ENCODE measurements around the gene FAM114A1.
"Not testable (repeated sequence)": the region's sequence is repeated elsewhere in the genome, so short reads cannot be mapped to it uniquely, and the experiment has no call there.

The FAM114A1 gene

DNA sequence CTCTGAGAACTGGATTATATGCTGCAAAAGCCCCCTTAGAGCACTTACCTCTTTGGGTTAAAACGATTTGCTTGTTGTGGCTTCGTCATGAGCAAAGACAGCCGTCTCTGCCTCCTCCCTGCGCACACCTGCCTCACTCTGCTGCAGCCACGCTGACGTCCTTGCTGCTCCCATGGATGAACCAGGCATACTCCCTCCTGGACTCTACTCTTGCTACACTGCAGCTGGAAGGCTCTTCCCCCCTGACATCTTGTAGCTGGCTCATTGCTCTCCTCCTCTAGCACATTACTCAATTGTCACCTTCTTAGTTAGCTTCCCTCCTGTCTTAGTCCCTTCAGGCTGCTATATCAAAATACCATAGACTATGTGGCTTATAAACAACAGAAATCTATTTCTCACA is 59.3 kb downstream of the FAM114A1 start:
- no peak for FAIRE-seq
- DNase-seq (ENCODE audit: extremely low spot score, insufficient read length, low read depth) = no peak

DNA sequence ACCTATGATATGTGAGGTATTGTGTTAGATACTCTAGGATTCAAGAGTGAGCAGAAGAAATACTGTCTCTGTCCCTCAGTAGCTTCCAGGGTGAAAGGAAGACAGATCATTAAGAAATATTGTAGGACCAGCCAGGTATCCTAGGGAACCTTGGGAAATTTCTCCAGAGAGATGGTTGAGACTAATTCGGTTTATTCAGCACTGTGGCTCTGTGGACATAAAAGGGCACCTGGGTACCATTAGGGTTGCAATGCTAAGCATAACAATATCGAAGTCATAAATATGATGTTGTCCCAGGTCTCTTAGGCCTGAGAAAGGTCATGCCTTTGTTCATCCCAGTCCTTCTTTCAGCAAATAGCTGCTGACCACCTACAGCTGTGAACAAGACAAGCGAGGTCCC is 61.0 kb downstream of the FAM114A1 start:
- FAIRE-seq (no peak), DNase-seq (ENCODE audit: extremely low spot score, insufficient read length, low read depth) (no peak)

DNA sequence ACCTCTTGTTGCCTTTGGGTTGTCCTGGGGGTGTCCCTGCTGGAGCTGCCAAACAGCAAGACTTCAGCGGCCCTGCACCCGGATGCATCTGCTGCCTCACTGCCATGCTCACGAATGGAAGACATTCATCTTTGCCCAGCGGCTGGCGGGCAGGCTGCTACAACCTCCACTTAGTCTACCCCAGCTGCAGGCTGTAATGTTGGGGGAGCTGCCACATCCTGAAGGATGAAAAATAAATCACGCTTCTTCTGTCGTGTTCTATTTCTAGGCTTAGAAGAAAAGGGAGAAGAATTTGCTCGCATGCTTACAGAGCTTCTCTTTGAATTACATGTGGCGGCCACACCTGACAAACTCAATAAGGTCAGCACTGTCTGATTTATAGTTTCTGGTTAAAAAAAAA is 61.4 kb downstream of the FAM114A1 start:
- DNase-seq (ENCODE audit: extremely low spot score, insufficient read length, low read depth) (no peak), FAIRE-seq (no peak)

DNA sequence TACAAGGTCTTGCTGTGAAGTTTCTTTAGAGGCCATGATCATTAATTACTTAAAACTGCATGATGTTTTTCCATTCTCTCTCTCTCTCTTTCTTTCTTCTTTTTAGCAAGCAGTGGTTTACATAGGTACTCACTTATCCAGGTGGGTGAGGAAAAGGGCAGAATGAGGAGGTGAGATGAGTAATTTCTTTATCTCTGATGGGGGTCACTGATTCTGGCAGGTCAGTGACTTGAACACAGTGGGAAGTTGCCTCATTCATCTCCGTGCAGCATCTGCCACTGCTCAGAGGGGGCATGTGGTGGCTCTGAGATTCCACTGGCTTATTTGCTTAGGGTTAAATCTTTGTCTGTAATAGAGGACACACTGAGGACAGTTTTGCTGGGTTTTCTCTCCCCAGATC is 62.6 kb downstream of the FAM114A1 start:
- DNase-seq (ENCODE audit: extremely low spot score, insufficient read length, low read depth) = no peak
- peak; percentile 33 for FAIRE-seq

DNA sequence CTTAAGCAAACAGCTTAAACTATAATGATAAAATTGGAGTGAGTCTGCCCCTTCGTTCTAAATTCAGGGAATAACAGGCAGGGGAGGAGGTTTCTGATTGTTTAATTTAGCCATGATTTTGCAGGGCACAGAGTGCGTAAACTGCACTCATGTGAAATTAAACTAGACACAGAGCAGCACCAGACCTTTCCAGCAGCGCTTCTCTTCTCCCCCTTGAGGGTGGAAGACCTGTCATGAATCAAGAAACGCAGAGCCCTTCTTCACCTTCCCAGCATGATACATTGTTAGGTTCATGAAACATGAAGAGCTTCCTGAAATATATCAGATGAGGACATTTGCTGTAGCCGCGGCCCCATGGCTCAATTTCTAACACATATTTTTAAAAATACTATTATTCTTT is 63.1 kb downstream of the FAM114A1 start:
- DNase-seq (ENCODE audit: extremely low spot score, insufficient read length, low read depth) (no peak), FAIRE-seq (no peak)

DNA sequence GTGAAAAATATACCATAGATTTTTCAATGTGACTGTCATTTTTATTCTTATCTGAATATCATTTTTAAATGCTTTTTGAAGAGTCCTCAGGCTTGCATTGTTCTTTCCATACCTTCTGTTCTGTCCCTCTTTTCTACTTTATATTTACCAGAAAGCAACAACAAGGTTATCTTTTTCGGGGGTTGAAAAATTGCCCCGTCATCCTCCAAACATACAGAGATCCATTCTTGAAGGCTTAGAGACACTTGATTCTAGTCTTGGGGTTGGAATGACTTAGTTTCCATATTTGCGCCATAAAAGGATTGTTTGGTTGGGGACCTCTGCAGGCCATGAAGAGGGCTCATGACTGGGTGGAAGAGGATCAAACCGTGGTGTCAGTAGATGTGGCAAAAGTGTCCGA is 63.5 kb downstream of the FAM114A1 start:
- DNase-seq (ENCODE audit: extremely low spot score, insufficient read length, low read depth) = no peak
- FAIRE-seq = no peak

DNA sequence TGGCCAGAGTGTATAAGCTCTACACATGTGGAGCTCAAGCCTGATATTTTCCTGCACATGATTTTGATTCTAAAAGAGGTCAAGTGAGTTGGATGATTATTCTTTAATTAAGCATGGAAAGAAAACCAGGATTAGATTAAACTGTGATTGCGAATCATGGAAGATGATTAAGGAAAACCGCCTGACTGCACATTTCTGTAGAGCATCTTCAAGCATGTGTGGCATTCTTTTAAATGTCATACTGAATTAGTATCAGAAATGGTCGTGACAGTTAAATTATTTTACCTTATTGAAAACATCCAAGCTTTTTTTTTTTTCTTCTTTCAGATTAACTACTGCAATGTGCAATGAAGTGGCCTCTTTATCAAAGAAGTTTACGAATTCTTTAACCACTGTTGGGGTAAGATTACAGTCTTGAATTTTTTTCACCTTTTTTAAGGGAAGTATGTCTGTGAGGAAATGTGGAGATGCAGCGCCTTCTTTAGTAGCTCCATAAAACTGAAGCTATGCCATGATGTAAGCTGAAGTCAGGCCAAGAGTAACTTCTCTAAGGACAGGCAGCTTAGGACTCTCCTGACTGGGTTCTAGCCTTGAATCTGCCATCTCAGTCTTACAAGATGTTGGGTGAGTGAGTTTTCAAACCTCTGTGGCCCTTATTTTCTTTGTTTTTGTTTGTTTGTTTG is 67.9 kb downstream of the FAM114A1 start:
- DNase-seq (ENCODE audit: extremely low spot score, insufficient read length, low read depth) = no peak
- no peak for FAIRE-seq

DNA sequence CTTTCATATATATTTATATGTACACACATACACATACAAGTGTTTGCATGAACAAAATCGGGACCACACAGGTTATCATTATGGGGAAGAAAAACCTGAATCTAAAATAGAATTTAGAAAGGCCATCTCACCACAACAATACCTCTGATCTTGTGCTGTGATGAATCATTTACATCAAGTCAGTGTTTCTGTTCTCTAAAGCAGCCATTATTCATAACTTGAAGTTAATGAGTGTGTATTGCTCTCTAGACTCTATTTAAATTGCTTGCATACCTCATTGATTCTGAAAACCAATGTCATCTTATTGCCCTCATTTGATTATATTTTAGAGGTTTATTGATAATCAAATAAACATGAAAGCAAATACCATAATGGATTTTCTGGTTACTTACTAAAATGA is 71.6 kb downstream of the FAM114A1 start:
- DNase-seq (ENCODE audit: extremely low spot score, insufficient read length, low read depth) (peak; percentile 38), FAIRE-seq (peak; percentile 87)

DNA sequence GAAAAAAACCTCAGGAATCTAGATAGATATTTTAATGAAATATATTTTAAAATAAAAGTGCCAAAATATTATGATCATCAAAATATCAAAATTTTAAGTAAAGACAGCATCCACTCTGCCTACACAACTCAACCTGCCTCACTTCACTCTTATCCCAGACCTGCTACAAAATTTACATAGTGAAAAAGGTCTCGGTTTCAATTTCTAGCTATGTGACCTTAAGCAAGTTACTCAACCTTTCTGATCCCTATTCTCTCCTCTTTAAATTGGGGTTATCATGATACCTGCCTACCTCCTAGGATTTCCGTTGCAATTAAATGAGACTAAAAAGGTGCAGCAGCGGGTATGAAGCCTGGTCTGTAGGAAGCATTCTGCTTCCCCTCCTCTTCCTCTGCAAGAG is 72.9 kb downstream of the FAM114A1 start:
- FAIRE-seq (peak; percentile 56), DNase-seq (ENCODE audit: extremely low spot score, insufficient read length, low read depth) (no peak)

DNA sequence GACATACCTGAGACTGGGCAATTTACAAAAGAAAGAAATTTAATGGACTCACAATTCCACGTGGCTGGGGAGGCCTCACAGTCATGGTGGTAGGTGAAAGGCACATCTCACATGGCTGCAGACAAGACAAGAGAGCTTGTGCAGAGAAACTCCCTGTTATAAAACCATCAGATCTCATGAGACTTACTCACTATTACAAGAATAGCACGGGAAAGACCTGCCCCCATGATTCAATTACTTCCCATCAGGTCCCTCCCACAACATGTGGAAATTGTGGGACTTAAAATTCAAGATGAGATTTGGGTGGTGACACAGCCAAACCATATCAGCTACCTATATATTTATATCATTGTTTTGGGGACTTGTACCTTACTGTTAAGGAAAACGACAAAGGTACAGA is 74.3 kb downstream of the FAM114A1 start:
- DNase-seq (ENCODE audit: extremely low spot score, insufficient read length, low read depth); FAIRE-seq: not testable (repeated sequence)

DNA sequence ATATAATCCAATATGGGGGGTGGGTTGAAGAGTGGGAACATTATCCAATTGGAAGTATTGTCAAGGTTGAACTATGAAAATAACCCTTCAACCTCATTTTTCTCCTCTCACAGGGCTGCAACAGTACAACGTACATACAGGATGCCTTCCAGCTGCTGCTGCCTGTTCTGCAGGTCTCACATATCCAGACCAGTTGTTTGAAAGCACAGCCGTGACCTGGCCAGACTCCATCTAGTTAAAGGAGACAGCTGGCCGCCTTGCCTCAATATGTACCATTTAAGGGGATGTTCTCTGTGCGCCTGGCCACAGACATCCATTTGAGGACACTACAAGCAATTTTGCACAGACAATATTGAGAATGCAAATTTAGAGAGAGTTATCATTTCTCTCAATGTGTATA is 75.7 kb downstream of the FAM114A1 start:
- DNase-seq (ENCODE audit: extremely low spot score, insufficient read length, low read depth) = no peak
- FAIRE-seq = no peak

DNA sequence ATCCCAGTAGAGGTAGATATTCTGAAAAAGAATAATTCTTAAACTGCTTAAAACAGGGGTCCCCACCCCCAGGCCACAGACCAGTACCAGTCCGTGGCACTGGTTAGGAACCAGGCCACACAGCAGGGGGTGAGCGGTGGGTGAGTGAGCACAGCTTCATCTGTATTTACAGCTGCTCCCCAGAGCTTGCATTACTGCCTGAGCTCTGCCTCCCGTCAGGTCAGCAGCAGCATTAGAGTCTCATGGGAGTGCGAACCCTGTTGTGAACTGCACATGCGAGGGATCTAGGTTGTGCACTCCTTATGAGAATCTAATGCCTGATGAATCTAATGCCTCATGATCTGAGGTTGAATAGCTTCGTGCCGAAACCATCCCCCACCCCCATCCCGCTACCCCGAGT is 76.8 kb downstream of the FAM114A1 start:
- no peak for FAIRE-seq
- no peak for DNase-seq (ENCODE audit: extremely low spot score, insufficient read length, low read depth)

DNA sequence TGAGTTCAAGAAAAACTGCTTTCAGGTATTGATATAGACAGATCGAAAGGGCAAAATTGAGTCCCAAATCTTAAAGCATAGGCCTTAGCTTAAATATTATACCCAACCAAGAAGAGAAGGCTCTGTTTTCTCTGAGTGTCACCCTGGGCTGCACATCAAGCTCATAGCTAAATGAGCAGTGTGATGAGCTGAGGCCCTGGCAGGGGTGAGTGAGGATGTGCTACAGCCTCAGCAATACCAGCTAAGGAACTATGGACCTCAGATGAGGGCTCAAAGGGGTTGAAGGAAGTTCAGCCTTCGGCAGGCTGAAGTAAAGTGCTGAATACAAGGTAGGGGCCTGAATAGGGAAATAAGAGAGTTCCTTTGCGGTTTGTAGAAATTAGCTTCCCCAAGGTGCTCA is 79.3 kb downstream of the FAM114A1 start:
- DNase-seq (ENCODE audit: extremely low spot score, insufficient read length, low read depth) (no peak), FAIRE-seq (no peak)

DNA sequence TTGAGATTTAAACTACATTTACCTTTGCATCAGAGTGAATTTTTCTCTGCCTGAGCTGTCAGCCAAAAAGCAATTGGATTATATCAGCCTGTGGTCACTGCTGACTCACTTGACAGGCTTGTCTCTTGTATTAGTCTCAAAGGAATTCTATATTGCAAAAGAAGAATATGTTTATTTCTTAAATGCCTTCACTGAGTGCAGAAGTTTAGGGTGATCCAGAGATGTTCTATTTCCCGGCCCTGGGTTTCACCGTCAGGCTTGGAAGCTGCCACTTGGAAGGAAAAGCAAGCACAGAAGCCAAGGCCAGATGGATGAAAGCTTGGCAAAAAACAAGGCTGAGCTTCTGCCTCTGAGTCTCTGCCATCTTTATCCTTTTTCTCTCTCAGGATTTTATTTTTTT is 80.9 kb downstream of the FAM114A1 start:
- FAIRE-seq (no peak), DNase-seq (ENCODE audit: extremely low spot score, insufficient read length, low read depth) (no peak)

DNA sequence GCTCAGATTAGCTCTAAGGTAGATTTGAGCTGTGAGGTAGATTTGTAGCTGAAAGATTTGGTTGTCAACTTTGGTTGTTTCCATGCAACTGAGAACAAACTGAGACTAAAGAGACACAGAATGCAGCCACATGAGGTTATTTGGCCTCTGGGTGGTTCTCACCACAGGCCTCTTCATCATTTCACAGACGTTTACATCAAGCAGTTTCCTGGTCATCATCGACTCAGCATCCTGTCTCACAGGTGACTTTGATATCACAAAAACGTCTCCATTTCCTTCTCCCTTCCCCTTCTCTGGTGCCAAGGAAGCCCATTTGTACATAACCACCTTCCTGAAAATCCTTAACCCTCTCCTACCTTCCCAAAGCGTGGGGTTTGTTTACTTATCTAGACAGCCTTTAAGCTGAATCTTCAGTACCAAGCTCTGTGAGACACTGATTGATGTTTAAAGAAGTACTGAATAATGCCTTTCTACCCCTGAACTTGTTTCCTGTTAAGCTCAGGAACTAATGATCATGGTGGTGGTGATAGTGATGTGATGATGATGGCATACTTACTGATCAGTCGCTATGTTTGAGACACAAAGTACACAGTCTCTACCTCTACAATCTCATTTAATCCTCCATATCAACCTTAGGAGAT is 81.9 kb downstream of the FAM114A1 start:
- no peak for FAIRE-seq
- DNase-seq (ENCODE audit: extremely low spot score, insufficient read length, low read depth) = no peak

DNA sequence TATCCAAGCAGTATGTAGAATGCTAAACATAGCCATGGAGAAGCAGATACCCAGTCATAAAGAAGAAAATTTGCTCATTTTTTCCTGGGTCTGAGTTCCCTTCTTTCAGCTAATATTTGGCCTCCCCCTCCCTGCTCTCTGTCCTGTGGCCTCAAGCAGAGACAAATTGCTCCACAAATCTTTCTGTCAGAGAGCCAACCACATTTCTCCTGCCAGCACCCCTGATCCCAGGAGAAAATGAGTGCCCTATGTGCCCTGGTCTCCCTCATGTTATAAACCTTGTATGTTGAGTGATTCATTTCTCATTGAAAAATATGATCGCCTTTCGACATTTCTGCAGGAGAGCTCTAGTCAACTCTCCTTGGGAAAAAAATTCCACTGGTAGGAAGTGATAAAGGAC is 82.6 kb downstream of the FAM114A1 start:
- FAIRE-seq = no peak

DNA sequence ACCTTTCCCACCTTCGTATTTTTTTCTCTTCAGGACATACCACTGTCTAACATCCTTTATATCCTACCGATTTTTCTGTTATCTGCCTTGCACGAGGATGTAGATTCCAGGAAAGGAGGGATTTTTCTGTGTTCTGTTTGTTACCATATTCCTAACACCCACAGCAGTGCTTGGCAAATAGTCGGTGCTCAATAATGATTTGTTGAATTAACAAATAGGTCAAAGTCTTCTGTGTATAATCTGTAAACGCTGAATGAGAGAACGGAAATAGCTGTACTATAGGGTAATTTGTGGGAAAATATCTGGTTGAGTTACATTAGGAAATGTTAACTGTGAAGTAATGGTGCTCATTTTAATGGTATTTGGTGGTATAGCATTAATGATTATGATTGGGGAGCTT is 83.1 kb downstream of the FAM114A1 start:
- no peak for FAIRE-seq
- no peak for DNase-seq (ENCODE audit: extremely low spot score, insufficient read length, low read depth)

More for the DNA sequence above, 82.6 kb downstream of the FAM114A1 start:
- DNase-seq (ENCODE audit: extremely low spot score, insufficient read length, low read depth) = no peak

DNA sequence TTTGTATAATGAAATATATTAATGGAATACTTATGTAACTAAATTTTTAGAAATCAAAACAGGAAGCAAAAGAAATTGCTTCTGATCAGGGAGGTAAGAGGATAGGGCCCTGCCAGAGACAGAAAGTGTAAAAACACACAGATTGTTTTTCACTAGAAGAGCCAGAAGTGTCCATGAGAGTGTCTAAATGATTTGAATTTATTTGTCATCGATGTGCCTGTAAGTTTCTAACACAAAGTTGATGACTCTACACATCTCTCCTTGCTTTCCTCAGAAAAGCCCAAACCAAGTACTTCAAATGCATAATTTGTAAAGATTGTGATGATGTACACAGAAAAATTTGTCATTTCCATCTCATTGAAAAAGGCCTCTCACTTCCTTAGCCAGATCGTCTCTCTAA is 84.0 kb downstream of the FAM114A1 start:
- DNase-seq (ENCODE audit: extremely low spot score, insufficient read length, low read depth) (no peak), FAIRE-seq (no peak)

DNA sequence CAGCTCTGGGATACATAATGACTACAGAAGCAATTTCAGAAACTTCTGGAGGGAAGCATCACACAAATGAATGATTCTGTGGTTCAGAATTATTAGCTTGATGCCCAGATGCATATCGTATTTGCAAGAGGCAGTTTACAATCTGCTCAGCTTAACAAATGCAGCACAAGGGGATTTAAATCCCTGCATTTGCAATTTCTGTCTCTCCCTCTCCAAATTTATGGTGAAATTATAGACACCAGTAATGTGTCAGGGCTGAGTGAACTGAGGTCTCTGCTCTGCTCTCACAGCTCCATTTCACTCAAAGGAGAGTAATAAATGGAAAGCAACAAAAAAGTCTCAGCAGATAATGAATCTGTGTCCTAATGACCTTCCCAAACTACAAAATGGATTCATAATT is 84.4 kb downstream of the FAM114A1 start:
- FAIRE-seq = no peak
- DNase-seq (ENCODE audit: extremely low spot score, insufficient read length, low read depth) = no peak

DNA sequence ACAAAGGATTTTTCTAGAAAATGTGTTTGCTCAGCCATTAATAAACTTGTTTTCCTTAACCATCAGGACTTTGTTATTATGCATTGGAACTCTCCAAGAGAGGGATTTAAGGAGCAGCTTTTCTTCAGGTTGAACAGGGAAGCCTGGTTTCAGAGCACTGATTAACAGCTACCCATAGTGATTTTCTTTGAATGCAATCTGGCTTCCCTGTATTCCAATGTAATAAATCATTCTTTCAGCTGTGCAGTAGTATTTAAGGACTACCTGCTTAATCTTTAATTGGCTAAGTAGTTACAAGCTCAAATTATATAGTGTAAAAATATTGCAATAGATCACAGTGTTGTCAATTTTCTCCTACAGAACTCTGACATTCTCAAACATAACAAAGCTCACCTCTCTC is 87.1 kb downstream of the FAM114A1 start:
- FAIRE-seq = no peak
- DNase-seq (ENCODE audit: extremely low spot score, insufficient read length, low read depth) = no peak

DNA sequence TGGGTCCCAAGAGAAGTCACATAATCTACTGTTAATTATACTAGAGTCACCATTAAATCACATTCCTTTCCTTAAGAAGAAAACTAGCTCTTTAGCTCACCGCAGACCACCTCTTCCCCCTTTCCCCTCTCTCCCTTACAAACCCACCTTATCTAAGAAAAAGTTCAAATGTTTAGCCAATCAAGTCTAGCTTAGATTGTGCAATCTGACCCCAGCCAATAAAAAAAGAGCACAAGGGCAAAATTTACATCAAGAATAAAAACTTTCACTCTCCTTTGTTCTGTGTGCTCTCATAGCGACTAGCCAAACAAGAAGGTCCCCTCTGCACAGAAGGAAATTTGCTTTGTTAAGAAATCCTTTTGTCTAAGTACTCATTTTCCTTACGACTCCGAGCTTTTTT is 88.4 kb downstream of the FAM114A1 start:
- FAIRE-seq = no peak

DNA sequence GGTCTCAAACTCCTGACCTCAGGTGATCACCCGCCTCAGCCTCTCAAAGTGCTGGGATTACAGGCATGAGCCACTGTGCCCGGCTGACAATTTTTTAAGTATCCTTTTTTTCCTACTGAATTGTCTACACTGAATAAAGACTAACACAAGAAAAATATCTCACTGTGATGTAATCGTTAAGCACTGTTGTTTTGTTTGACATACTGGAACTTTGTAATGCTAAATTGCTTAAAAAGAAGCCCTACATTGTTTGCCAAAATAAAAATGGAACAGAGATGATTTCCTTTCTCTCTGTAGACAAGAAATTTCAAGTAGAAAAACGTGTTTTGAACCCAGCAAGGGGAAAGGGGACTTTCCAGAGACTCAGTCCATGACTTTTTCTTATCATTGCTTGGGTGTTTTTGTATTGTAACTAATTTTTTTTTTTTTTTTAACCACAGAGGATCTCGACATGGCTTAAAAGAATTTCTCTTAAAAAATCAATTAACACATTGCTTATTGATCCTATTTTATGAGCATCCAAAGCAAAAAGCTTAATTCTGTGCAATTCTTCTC is 89.7 kb downstream of the FAM114A1 start:
- FAIRE-seq (peak; percentile 5), DNase-seq (ENCODE audit: extremely low spot score, insufficient read length, low read depth) (no peak)

More for the DNA sequence above, 88.4 kb downstream of the FAM114A1 start:
- DNase-seq (ENCODE audit: extremely low spot score, insufficient read length, low read depth) = no peak
